K562 (cell line): Measurements from ENCODE around the gene GPRC6A. TPM values are rescaled to one million over a fixed set of nuclear protein-coding genes. Genes with fewer than 3 reads are reported as not detected.

Source experiments
- CAMTA2 ChIP-seq: fragments of 250-450 bp; sonication (Bioruptor Pico); conservative IDR thresholded peaks from 2 replicates; pipeline ENCODE4 v1.5.1; 2022
- ETV1 ChIP-seq: fragments of 450-650 bp; conservative IDR thresholded peaks from 2 replicates; pipeline ENCODE4 v1.6.1; 2016; ENCODE audit warnings: missing genetic modification characterization, control low read depth, low read depth, missing compliant biosample characterization
- ETV5 ChIP-seq: sonication (generic); formaldehyde crosslinking; IDR thresholded peaks from 2 replicates; pipeline ENCODE4 v1.4.0; 2020; ENCODE audit warnings: low read depth, mild to moderate bottlenecking, missing genetic modification reagents
- HNRNPH1 ChIP-seq: fragments of 200-400 bp; formaldehyde crosslinking; optimal IDR thresholded peaks from 2 replicates; pipeline ENCODE3; 2017; ENCODE audit warnings: low read depth, mild to moderate bottlenecking, low read length, moderate library complexity
- KLF6 ChIP-seq: fragments of 250-450 bp; sonication (Bioruptor Pico); IDR thresholded peaks from 2 replicates; pipeline ENCODE4 v1.4.0; 2020; ENCODE audit warnings: mild to moderate bottlenecking, moderate library complexity, borderline replicate concordance
- MEIS2 ChIP-seq: fragments of 450-650 bp; IDR thresholded peaks from 2 replicates; pipeline ENCODE4 v1.6.1; 2014; ENCODE audit warnings: mild to moderate bottlenecking; ENCODE audit not compliant: partially characterized antibody
- NCOA6 ChIP-seq: fragments of 450-650 bp; IDR thresholded peaks from 2 replicates; pipeline ENCODE4 v1.6.1; 2017; ENCODE audit warnings: mild to moderate bottlenecking
- PCBP1 ChIP-seq: fragments of 200-400 bp; formaldehyde crosslinking; IDR thresholded peaks from 2 replicates; pipeline ENCODE4 v1.6.1; 2018; ENCODE audit warnings: mild to moderate bottlenecking, low read depth, low read length; ENCODE audit not compliant: poor library complexity, severe bottlenecking
- POLR2G ChIP-seq: fragments of 200-400 bp; formaldehyde crosslinking; IDR thresholded peaks from 2 replicates; pipeline ENCODE4 v1.6.1; 2017; ENCODE audit warnings: low read depth, mild to moderate bottlenecking, antibody characterized with exemption, low read length, moderate library complexity
- PTBP1 ChIP-seq: fragments of 200-400 bp; formaldehyde crosslinking; IDR thresholded peaks from 2 replicates; pipeline ENCODE4 v1.6.1; 2017; ENCODE audit warnings: low read depth, low read length
- RBM22 ChIP-seq: fragments of 200-400 bp; formaldehyde crosslinking; IDR thresholded peaks from 2 replicates; pipeline ENCODE4 v1.6.1; 2018; ENCODE audit warnings: low read length, low read depth; ENCODE audit not compliant: poor library complexity, severe bottlenecking
- polyA plus RNA-seq, 8 experiments: library from polyadenylated mRNA; depleted of rRNA in 4 of 8; stranded (reverse) in 5 of 8; unstranded in 3 of 8; fragments of >200 nt; fragmentation: Nextera tagmentation in 2 of 8; fragmentation: Illumina TruSeq in 1 of 8; extraction: Ambion mirVana in 2 of 8; extraction: Trizol in 1 of 8; gene quantifications; 2 replicates each; pipeline versions ENCODE4 v1.2.1 to v1.2.3, GENCODE V29; 2011 to 2014; ENCODE audit warnings: inconsistent platforms in 1 of 8, missing spikeins in 1 of 8
- total RNA-seq, 7 experiments: library from RNA; depleted of rRNA in 6 of 7; stranded (reverse); fragments of >200 nt in 6 of 7; fragmentation: Illumina TruSeq in 2 of 7; extraction: Trizol in 2 of 7; gene quantifications; 2 replicates each; pipeline versions ENCODE4 v1.2.1 to v1.2.3, GENCODE V29; 2011 to 2021; ENCODE audit warnings: low replicate concordance in 1 of 7
- TF ChIP-seq, protein P1 (sequence below): sonication (generic); formaldehyde crosslinking; IDR thresholded peaks from 2 replicates; pipeline ENCODE4 v1.8.0; 2022; ENCODE audit warnings: mild to moderate bottlenecking, missing genetic modification reagents
- TF ChIP-seq, protein P2 (sequence below): fragments of 200-800 bp; sonication (Bioruptor generic); IDR thresholded peaks from 2 replicates; pipeline ENCODE4 v1.6.1; 2017; ENCODE audit warnings: missing genetic modification characterization, missing compliant biosample characterization
- TF ChIP-seq, protein P3 (sequence below): sonication (generic); formaldehyde crosslinking; IDR thresholded peaks from 2 replicates; pipeline ENCODE4 v1.8.0; 2022; ENCODE audit warnings: missing genetic modification reagents, mild to moderate bottlenecking, borderline replicate concordance
- TF ChIP-seq, protein P4 (sequence below): fragments of 250-450 bp; sonication (Bioruptor Pico); IDR thresholded peaks from 2 replicates; pipeline ENCODE4 v1.5.1; 2021; ENCODE audit warnings: mild to moderate bottlenecking
- TF ChIP-seq, protein P5 (sequence below), 2 experiments: fragments of 250-450 bp in 1 of 2; fragments of 450-650 bp in 1 of 2; sonication (Bioruptor Pico) in 1 of 2; IDR thresholded peaks; 2 replicates each; pipeline versions ENCODE4 v1.6.1 to v1.8.0; 2016 to 2021; ENCODE audit warnings: mild to moderate bottlenecking in 2 of 2, moderate library complexity in 2 of 2, missing compliant biosample characterization in 1 of 2, missing genetic modification characterization in 1 of 2

GPRC6A gene
- total and polyA plus RNA-seq, 9 of the 15 experiments (the other 6 are each of a cell fraction or from before 2014, with no cell fraction given) = 0.03 TPM; not detected in 7

DNA sequence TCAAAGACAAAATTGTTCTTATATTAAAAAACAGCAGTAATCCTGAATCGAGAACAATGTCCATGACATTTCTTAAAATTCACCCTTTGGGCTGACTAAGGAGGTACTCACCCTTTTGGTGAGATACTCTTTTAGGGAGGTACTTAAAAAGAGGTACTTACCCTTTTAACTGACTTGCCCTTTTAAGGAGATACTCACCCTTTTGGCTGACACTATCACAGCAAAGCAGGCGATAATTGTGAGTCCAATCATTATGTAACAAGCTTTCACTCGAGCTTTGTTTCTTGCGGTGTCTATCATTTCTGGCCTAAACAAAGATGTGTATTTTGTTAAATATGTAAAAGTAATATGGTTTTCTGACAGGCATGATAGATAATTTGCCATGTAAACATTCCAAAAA, 67.1 kb downstream of the GPRC6A start (continued):
- TF ChIP-seq KLF6 (CRISPR knock-in tag) (no peak), ETV5 (no peak), RBM22 (no peak), HNRNPH1 (no peak), NCOA6 (no peak), PCBP1 (no peak), CAMTA2 (no peak), POLR2G (no peak), MEIS2 (peak; percentile 42), PTBP1 (no peak), ETV1 (tag) (no peak)
- TF ChIP-seq, protein P1, sequence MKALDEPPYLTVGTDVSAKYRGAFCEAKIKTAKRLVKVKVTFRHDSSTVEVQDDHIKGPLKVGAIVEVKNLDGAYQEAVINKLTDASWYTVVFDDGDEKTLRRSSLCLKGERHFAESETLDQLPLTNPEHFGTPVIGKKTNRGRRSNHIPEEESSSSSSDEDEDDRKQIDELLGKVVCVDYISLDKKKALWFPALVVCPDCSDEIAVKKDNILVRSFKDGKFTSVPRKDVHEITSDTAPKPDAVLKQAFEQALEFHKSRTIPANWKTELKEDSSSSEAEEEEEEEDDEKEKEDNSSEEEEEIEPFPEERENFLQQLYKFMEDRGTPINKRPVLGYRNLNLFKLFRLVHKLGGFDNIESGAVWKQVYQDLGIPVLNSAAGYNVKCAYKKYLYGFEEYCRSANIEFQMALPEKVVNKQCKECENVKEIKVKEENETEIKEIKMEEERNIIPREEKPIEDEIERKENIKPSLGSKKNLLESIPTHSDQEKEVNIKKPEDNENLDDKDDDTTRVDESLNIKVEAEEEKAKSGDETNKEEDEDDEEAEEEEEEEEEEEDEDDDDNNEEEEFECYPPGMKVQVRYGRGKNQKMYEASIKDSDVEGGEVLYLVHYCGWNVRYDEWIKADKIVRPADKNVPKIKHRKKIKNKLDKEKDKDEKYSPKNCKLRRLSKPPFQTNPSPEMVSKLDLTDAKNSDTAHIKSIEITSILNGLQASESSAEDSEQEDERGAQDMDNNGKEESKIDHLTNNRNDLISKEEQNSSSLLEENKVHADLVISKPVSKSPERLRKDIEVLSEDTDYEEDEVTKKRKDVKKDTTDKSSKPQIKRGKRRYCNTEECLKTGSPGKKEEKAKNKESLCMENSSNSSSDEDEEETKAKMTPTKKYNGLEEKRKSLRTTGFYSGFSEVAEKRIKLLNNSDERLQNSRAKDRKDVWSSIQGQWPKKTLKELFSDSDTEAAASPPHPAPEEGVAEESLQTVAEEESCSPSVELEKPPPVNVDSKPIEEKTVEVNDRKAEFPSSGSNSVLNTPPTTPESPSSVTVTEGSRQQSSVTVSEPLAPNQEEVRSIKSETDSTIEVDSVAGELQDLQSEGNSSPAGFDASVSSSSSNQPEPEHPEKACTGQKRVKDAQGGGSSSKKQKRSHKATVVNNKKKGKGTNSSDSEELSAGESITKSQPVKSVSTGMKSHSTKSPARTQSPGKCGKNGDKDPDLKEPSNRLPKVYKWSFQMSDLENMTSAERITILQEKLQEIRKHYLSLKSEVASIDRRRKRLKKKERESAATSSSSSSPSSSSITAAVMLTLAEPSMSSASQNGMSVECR = no peak
- TF ChIP-seq, protein P2, sequence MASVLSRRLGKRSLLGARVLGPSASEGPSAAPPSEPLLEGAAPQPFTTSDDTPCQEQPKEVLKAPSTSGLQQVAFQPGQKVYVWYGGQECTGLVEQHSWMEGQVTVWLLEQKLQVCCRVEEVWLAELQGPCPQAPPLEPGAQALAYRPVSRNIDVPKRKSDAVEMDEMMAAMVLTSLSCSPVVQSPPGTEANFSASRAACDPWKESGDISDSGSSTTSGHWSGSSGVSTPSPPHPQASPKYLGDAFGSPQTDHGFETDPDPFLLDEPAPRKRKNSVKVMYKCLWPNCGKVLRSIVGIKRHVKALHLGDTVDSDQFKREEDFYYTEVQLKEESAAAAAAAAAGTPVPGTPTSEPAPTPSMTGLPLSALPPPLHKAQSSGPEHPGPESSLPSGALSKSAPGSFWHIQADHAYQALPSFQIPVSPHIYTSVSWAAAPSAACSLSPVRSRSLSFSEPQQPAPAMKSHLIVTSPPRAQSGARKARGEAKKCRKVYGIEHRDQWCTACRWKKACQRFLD (CRISPR knock-in tag) = no peak
- TF ChIP-seq, protein P3, sequence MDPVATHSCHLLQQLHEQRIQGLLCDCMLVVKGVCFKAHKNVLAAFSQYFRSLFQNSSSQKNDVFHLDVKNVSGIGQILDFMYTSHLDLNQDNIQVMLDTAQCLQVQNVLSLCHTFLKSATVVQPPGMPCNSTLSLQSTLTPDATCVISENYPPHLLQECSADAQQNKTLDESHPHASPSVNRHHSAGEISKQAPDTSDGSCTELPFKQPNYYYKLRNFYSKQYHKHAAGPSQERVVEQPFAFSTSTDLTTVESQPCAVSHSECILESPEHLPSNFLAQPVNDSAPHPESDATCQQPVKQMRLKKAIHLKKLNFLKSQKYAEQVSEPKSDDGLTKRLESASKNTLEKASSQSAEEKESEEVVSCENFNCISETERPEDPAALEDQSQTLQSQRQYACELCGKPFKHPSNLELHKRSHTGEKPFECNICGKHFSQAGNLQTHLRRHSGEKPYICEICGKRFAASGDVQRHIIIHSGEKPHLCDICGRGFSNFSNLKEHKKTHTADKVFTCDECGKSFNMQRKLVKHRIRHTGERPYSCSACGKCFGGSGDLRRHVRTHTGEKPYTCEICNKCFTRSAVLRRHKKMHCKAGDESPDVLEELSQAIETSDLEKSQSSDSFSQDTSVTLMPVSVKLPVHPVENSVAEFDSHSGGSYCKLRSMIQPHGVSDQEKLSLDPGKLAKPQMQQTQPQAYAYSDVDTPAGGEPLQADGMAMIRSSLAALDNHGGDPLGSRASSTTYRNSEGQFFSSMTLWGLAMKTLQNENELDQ = no peak
- TF ChIP-seq, protein P4, sequence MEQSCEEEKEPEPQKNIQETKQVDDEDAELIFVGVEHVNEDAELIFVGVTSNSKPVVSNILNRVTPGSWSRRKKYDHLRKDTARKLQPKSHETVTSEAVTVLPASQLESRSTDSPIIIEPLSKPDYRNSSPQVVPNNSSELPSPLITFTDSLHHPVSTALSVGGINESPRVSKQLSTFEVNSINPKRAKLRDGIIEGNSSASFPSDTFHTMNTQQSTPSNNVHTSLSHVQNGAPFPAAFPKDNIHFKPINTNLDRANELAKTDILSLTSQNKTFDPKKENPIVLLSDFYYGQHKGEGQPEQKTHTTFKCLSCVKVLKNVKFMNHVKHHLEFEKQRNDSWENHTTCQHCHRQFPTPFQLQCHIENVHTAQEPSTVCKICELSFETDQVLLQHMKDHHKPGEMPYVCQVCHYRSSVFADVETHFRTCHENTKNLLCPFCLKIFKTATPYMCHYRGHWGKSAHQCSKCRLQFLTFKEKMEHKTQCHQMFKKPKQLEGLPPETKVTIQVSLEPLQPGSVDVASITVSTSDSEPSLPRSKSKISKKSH (CRISPR knock-in tag) = no peak
- TF ChIP-seq, protein P5, sequence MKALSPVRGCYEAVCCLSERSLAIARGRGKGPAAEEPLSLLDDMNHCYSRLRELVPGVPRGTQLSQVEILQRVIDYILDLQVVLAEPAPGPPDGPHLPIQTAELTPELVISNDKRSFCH (CRISPR knock-in tag; IDR thresholded peaks at IDR 0.05) = no peak
- TF ChIP-seq, protein P5 (tag; IDR thresholded peaks at IDR 0.05) = no peak
